Body of pancreas (tissue), 4 donors: Measurements from ENCODE around the gene LDLRAD4.

ENCODE experiments used
- CTCF ChIP-seq, 7 experiments: fragments of 450-650 bp in 4 of 7; fragments of 200-600 bp in 3 of 7; sonication (generic) in 3 of 7; IDR thresholded peaks; one replicate each; pipeline ENCODE4 v1.5.1; 2016 to 2019; ENCODE audit warnings: antibody characterized with exemption in 7 of 7
- POLR2A ChIP-seq, 3 donors: fragments of 450-650 bp; IDR thresholded peaks; one replicate each; pipeline ENCODE4 v1.6.1; 2016; ENCODE audit warnings: antibody characterized with exemption in 3 of 3, mild to moderate bottlenecking in 2 of 3

GRCh38 chr18:13366131-13366530, 147.6 kb downstream of the LDLRAD4 start:
- TF ChIP-seq CTCF (IDR thresholded peaks at IDR 0.05) (no peak), POLR2A (IDR thresholded peaks at IDR 0.05) (no peak)
